Measurements from ENCODE around the gene KRTAP5-8.
"Not testable (repeated sequence)": the region's sequence is repeated elsewhere in the genome, so short reads cannot be mapped to it uniquely, and the experiment has no call there.

The KRTAP5-8 gene

DNA sequence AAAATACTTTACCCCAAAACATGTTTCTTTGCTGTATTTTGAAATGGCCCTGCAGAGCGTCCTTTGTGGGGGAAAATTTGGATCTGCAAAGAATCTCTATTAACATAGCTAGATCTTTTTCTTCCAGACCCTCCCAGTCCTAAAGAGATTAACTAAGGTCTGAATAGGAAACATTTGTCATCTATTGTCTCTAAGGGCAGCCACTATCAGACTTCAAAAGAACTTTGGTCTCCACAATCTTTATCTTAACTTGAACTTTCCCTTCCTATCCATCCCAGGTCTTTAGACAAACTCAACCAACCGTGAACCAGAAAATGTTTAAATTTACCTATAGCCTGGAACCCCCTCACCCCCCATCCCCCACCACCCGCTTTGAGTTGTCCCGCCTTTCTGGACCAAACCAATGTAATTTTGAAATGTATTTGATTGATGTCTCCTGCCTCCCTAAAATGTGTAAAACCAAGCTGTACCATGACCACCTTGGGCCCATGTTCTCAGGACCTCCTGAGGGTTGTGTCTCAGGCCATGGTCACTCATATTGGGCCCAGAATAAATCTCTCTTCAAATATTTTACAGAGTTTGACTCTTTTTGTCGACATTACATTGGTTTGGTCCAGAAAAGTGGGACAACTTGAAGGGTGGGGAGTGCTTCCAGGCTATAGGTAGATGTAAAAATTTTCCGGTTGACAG lies 6.8 kb downstream of the KRTAP5-8 start:
- no peak for DNase-seq

DNA sequence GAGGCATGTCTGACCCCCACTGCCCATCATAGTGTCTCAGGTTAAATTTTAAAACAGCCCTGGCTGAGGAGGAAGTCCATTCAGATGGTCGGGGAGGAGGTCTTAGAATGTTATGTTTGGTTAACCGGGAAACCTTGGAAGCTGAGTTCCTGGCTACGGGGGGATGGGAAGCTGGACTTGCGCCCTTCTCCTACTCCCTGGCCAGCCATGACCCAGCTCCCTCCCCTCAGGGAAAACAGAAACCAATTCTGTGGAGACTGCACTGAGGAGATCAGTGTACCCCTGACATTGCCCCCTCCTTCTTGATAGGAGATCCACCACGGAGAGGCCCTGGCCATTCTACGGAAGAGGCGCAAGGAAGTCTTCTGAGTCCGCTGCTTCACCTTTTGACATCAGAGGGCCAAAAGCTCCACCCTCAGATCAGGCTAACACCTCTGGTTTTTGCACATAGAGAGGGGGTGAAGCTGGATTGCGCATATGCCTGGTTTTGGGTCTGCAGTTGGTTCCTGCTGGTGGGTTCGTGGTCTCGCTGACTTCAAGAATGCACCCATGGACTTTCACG lies 7.7 kb downstream of the KRTAP5-8 start:
- no peak for DNase-seq

- DNase-seq: no peak
Observed at GRCh38 chr11:71548120-71548519, 10.3 kb downstream of the KRTAP5-8 start, which contains the start of gene KRTAP5-9. Gene KRTAP5-9, plus strand, starts transcription at chr11:71548420. Its CDS starts 238 bp downstream, at chr11:71548658.

GRCh38 chr11:71548716-71549151 lies 10.9 kb downstream of the KRTAP5-8 start:
- DNase-seq: no peak

GRCh38 chr11:71551711-71552110 lies 13.9 kb downstream of the KRTAP5-8 start:
- DNase-seq: no peak

- no peak for DNase-seq
Observed at GRCh38 chr11:71554996-71555395, 17.2 kb downstream of the KRTAP5-8 start.

DNA sequence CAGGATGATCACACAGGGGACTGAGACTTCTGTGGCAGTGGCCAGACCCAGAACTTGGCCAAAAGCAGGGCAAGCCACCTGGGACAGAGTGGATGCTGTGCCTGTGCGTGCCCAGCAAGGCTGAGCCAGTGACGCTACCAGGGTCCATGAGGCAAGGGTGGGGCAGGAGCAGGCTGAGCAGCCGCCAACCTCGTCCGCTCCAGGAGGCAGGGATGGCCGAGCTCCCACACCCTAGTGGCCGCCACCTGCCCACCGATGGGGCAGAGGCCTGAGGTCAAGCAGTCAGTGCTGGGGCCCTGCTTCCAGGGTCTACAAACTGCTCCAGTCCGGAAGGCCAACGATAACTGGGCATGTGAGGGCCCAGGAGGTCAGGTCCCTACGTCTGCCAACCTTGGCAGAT lies 17.7 kb downstream of the KRTAP5-8 start:
- no peak for DNase-seq

- no peak for DNase-seq
Observed at GRCh38 chr11:71556018-71556417, 18.2 kb downstream of the KRTAP5-8 start.

GRCh38 chr11:71557257-71557656 lies 19.4 kb downstream of the KRTAP5-8 start:
- no peak for DNase-seq

DNA sequence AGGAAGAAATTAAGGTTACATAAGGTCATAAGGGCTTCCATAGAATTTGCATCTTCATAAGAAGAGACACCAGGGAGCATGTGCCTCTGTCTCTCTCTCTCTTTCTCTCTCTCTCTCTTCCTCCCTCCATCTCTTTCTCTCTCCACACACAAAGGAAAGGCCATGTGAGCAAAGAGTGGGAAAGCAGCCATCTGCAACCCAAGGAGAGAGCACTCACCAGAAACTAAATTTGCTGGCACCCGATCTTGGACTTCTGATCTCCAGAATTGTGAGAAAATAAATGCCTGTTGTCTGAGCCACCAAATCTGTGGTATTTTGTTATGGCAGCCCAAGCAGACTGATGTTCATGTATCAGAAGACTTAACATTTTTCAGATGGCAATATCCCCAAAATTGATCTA lies 21.2 kb downstream of the KRTAP5-8 start:
- no peak for DNase-seq

- DNase-seq: no peak
Observed at GRCh38 chr11:71562120-71562519, 24.3 kb downstream of the KRTAP5-8 start.

- DNase-seq: no peak
Observed at GRCh38 chr11:71563406-71563805, 25.6 kb downstream of the KRTAP5-8 start.

DNA sequence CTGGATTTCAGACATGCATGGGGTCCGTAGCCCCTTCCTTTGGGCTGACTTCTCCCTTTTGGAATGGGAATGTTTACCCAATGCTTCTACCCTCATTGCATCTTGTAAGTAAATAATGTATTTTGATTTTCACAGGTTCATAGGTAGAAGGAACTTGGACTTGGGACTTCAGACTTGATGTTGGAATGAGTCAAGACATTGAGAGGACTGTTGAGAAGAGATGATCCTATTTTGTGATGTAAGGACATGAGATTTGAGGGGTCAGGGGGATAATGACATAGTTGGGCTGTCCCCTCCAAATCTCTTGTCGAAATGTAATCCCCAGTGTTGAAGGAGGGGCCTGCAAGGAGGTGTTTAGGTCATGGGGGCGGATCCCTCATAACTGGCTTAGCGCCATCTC lies 26.6 kb downstream of the KRTAP5-8 start:
- no peak for DNase-seq

DNA sequence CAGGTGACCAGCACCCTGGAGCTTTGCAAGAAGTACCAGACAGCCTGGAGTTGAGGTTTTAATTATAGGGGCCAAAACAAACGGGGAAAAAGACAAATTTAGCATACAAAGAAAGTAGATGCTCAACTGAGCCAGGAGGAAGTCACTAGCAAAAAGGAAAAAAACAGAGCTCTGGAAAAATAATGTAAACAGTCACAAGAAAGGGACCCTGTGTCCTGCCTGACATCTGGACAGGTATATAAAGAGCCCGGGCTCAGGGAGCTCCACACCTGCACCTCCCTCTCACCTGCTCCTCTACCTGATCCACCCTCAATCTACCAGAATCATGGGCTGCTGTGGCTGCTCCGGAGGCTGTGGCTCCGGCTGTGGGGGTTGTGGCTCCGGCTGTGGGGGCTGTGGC lies 27.4 kb downstream of the KRTAP5-8 start, which contains the start of gene KRTAP5-10:
Gene KRTAP5-10, plus strand, starts transcription at position 301 of the 400 bp plus-strand sequence. Its CDS starts 25 bp downstream, at position 326.
- DNase-seq: no peak

- no peak for DNase-seq
Observed at GRCh38 chr11:71566081-71566620, 28.3 kb downstream of the KRTAP5-8 start.

GRCh38 chr11:71566626-71567599 lies 29.1 kb downstream of the KRTAP5-8 start:
- not testable (repeated sequence) for DNase-seq

DNA sequence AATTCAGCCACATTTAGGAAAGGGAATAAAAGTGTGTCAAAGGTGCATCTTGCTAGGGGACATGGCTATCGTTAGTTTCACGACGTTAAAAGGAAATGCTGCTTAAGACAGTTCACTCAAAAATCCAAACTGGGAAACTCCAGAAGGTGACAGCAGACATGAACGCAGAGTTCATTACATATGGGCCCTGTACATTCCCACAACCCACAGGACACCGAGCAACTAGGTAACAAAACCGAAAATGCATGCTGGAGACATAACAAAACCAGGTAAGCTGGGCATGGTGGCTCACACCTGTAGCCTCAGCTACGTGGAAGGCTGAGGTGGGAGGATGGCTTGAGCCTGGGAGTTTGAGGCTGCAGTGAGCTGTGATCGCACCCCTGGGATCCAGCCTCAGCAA lies 29.8 kb downstream of the KRTAP5-8 start:
- DNase-seq: not testable (repeated sequence)

DNA sequence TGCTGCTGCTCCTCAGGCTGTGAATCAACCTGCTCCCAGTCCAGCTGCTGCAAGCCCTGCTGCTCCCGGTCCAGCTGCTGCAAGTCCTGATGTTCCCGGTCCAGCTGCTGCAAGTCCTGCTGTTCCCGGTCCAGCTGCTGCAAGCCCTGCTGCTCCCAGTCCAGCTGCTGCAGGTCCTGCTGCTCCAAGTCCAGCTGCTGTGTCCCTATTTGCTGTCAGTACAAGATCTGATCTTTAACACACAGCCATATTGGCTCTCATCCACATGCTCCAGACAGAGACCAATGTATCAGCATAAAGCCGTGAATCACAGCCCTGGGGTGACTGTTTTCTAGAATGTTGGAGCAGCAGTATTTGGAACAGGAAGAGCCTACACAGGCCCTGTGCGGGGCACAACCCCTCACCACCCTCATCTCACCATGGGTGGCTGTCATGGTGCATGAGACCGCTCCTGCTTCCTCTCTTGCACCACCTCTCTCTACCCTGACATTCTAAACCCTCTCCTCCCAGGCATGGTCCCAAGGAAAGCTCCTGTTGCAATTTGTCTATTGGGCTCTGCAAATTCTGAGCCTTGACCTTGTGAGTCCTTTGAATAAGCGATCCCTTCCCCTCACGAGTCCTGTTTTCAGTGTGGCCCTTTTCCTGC lies 31.0 kb downstream of the KRTAP5-8 start:
- DNase-seq: no peak

DNA sequence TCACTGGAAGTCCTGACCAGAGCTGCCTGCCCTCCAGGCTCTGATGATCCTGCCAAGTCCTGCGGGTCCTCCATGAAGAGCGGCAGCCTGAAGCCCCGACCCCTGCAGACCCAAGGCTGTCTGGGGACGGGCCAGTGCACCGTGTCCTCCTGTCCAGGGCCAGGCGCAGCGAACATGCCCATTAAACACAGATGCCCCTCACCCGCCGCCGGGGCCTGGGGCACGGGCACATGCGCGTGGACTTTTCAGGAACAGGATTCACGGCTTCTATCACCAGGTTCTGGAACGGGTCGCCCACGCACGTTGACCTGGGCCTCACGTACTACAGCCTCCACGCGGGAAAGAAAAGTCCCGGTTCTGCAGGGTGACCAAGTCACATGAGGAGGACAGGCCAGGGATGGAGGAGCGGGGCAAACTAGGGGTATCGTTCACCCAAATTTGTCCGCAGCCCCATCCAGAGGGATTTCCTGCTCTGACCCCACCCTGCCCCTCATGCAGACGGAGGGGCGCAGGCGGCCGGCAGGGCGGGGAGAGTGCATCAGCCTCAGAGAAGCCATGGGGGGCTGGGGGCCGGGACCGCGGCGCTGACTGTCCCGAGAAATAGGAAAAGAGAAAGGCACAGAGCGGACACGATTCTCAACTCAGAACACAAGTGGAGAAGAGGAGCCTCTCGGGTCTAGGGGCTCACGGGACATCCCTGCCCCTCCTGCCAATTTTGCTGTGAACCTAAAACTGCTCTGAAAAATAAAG lies 33.5 kb downstream of the KRTAP5-8 start:
- not testable (repeated sequence) for DNase-seq

- no peak for DNase-seq
Observed at GRCh38 chr11:71572811-71573210, 35.0 kb downstream of the KRTAP5-8 start.

- DNase-seq: no peak
Observed at GRCh38 chr11:71574418-71574817, 36.6 kb downstream of the KRTAP5-8 start.
